ENCODE measurements around the gene DPP6.

Gene DPP6

DNA sequence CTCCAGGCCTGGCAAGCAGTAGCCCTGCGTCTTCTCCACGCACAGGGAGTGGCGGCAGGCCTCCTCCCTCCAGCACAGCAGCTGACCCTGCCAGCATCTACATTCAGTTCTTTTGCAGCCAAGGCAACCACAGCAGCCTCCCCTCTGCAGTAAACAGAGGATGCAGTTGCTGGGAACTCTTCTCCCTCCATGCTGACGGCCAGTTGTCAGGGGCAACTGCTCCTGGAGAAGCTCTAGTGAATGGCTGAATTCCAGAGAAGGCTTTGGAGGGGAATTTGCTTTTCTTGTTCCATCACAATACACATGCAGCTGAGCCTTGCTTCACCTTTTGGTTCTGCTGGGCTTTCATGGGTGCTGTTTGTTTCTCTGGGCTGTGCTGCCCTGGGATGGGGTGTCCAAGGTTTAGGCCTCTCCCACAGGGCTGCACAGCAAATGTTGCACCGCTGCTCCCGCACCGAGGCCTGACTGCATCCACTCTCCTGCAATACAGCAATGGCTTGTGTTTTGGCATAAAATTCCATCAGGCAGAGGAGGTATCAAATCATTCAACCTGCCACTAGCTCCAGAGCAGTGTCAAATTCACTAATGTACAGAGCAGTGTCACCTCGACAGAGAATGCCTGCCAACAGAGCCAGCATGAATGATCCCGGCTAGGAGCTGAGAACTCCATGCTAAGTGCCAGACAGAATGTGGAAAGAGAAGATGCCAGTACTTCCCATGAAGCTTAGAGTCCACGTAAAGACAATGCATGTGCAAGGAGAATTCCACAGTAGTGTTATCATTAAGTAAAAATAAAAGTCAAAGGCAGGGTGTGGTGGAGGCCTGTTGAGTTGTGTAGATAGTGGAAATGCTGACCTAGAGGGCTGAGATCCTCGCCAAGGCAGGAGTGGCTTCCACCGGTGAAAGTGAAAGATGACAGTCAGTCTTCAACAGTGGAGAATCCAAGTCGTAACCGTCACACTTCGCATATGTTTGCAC is 399.6 kb downstream of the DPP6 start:
- DNase-seq (ENCODE audit: low read depth) = no peak

DNA sequence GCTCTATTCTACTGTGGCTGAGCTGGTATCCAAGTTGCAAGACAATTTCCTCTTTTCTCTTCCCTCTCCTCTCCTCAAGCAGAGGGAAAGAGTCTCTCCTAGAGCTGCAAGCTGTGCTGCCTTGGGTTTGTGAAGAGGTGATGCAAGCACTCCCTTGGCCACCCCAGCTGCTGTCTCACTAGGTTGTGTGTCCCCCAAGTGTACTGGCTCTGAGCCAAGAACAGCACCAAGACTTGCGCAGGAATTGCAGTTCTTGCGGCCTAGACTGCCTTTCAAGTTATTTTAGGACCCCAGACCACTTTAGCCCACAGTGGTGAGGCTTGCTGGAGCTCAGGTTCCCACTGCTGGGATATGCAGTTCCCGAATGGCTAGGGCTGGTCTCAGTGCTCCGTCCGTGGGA is 411.6 kb downstream of the DPP6 start:
- no peak for DNase-seq (ENCODE audit: low read depth)

DNA sequence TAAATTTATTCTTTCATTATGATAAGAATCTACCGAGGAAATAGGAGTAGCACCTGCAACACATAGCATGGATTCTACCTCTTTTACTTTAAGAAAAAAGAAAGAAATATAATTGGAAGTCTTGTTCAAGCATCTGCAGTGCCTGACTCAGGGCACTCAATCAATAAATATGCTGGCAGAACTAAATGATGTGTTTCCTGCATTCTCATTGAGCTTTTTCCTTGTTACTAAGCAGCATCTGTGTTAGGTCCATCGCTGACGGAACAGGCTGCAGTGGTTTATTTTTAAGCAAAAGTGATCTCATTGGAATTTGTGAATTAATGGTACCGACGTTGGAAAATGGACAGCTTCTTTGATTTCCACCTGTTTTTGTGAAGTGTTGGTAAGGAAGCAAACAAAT is 417.5 kb downstream of the DPP6 start:
- DNase-seq (ENCODE audit: low read depth) = no peak

DNA sequence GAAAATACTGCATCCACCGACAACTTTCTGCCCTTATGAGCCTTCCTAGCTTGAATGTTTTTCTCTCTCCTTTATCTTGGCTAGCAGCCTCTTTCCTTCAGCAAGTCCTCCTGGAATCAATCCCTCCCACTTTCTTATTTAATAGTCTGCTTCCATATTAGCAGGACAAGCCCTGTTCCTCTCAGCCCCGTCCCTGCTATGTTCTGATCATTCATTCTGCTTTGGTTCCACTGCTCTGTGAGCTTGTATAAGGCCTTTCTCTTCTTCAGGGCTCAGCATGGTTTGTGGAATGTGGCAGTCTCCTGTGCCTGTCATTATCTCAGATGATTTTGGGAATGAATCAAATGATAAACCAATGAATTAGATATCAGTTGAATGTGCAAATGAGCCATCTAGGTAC is 420.1 kb downstream of the DPP6 start:
- no peak for DNase-seq (ENCODE audit: low read depth)

DNA sequence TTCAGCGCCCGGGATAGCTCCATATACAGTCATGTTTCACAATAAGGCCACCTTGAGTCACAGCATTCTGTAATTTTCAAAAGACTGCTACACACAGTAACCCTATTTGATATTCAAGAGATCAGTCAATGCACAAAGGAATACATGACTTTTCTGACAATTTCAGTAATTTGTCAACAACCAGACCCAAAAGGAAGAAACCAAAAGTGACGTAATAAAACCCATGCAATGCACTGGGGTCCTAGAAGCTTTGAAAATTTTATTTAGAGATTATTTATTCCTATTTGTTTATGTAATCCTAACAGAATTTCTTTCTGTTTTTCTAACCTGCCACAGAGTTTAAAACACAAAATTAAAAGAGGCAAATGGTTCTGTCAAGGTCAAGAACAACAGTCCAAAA is 421.2 kb downstream of the DPP6 start:
- DNase-seq (ENCODE audit: low read depth) = no peak

DNA sequence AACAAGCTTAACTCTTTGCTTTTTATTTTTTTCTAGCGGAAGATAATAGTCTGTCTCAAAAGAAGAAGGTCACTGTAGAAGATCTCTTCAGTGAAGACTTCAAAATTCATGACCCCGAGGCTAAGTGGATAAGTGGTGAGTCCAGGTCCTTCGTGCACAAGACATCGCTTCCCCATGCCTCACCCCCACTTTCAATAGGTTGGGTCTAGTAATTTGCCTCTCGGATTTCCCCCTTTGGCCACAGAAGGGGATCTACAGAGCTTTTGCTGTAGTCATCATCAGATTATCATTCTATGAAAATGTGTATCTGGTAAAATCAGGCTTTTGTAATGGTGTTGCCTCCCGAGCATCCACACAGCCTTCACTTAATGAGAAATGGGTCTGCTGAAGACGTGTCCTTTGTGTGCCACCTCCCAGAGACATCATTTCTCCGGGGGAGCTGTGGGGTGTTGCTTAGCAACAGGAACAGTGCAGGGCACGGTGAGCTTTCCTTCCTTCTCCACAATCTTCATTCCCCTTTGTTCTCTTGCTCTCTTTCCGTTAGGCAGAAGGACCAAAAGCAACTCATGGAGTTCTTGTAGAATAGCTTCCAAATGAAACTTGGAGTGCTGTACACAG is 422.8 kb downstream of the DPP6 start:
- DNase-seq (ENCODE audit: low read depth) = no peak

DNA sequence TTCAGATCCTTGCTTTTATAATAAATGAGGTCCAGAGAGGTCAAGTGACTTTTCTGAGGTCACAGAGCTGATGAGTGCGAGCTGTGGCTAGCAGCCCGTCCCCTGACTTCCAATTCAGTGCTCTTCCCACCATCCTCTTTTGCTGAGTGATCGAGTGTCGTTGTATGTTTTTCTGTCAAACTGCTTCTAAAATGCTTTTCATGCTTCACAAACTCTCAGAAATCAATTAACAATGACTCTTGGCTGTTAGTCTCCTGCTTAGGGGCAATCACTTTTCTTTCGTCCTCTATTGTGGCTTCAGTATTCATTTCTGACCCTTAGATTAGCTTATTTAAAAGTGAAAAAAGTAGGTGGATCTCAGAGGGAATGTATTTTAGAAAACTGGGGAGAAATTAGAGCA is 423.7 kb downstream of the DPP6 start:
- no peak for DNase-seq (ENCODE audit: low read depth)

DNA sequence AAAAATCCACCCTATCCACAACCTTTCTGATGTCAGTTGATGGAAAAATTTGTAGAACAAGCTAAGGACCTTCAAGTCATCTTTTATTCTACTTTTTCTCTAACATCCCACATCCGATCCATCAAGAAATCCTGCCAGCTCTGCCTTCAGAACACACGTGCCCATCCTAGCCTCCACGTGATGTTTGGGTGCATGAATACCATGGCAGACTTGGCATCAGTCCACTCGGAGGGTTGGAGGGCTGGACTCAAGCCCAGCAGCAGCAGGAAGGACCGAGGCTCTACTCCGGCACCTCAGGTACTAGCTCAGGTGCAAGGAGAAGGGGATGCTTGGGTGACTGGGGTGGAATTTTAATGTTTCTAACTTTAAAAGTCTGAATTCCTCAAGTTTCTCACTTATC is 428.6 kb downstream of the DPP6 start:
- no peak for DNase-seq (ENCODE audit: low read depth)

DNA sequence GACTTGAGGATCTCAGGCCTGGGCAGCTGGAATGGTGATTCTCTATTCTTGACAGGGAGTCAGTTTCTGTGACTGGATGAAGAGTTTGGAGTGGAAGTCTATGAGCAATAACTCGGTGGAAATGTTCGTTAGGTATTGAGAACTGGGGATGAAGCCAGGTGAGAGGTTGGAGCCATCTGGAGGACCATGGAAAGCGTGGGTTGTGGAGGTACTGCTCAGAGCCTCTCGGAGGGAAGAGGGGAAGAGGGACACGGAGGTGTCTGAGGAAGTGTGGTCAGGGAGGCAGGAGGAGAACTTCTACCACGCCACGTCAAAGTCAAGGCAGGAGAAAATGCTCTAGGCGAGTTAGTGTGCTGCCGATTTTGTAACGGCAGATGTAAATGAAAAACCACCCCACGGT is 430.7 kb downstream of the DPP6 start:
- DNase-seq (ENCODE audit: low read depth) = no peak

DNA sequence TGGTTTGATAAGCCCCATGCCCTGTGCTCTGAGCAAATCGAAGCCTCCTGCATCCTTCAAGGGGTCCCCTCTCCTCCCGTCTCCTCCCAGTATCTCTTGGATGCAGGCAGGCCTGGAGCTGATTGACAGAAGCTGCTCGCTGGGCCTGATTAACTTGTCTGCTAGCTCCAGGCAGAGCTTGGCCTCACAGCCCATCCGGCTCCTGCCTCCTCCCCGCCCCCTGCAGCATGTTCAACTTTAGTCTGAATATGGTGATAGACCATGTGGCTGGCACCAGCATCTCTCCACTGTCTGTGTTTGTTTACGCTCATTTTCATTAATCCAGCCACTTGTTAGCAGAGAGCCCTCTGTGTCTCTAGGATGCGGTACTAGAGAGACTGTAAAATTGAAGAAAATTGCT is 432.2 kb downstream of the DPP6 start:
- DNase-seq (ENCODE audit: low read depth) = no peak

DNA sequence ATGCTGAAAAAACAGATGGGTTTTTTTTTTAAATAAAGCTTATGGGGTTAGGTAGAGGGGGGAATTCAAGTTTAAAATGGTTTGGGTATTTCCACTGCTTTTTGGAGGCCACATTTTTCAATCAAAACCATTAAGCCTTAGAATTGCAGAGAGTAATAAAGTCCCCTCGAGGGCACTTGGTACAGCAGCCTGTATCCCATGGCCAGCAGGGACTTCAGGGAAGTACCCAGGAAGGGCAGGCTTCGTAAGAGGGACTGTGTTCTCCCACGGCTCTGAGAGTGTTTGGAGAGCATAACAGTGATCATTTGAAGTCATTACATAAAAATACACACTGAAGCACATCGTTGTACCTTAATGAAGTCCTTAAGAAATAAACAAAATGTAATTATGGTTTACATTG is 432.7 kb downstream of the DPP6 start:
- no peak for DNase-seq (ENCODE audit: low read depth)

DNA sequence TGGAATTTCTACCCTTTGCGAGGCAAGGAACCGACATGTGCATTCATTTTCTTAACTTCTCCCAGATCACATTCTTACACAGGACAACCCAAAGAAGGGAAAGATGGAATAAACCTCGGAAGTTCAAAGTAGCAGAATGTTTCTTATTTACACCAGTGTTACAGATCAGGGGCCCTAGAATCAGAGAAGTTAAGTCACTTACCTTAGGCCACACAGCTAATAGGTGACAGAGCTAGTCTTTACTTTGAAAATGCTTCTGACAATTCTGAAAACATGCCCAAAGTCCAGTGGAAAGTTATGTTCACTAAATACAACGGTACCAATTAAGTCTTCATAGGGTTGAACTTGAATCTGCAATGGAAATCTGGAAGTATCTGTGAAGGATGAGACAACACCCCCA is 437.7 kb downstream of the DPP6 start:
- no peak for DNase-seq (ENCODE audit: low read depth)

DNA sequence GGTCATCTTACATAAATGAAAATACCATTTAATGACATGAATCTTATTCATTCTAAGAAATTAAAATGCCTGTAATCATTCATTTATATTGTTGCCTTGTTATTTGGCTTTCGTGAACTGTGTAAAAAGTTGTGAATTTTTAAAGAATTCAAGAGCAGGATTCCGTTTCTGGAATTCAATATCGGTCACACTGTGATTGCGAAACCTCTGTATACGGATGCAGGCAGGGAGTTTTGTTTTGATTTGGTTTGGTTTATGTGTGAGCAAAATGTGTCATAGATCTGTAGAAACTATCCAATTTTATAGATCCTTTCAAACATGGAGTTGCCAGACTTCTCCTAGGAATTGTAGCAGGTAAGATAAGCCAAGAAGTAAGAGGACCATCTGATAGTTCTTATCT is 441.4 kb downstream of the DPP6 start:
- DNase-seq (ENCODE audit: low read depth) = no peak

DNA sequence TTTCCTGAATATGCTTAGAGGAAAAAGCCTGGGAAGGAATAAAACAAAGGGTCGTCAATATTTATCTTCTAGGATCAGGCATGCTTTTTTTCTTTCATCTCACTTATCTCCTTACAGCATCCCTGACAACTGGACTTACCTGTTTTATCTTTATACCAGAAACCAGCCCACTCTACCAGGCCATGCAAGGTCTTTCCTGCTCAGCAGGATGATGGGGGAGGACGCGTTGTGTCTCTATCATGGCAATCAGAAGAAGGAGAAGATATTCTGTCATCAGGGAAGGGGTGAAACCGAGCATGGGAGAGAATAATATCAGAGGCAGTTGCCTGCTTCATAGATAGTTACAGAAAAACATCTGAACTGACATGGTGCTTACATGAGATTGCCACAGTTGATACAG is 445.6 kb downstream of the DPP6 start:
- no peak for DNase-seq (ENCODE audit: low read depth)

DNA sequence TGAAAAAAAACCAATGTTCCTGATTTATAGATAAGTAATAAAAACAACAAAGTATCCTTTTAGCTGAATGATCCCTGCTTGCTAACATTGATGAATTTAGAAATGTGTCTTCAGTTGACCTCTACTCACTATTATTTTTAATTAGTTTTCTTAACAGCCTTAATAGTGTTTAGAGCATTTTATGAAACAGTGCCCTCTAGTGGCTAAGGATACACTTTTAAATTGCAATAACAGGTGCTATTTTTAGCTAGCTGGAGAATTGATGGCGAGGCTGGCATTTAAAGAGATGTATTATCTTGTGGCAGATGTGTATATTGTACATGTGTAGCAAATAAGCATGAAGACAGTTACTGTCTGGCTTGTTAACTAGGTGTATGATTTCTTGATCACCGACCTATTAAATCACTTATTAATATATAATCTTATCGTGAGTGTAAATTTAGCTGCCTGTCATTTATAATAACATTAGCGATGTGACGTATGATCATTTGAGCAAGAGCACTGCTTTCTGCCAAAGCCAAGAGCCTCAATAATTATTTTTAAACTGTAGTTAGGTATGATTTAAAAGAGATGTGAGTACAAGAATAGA is 451.9 kb downstream of the DPP6 start:
- peak; percentile 34 for DNase-seq (ENCODE audit: low read depth)

DNA sequence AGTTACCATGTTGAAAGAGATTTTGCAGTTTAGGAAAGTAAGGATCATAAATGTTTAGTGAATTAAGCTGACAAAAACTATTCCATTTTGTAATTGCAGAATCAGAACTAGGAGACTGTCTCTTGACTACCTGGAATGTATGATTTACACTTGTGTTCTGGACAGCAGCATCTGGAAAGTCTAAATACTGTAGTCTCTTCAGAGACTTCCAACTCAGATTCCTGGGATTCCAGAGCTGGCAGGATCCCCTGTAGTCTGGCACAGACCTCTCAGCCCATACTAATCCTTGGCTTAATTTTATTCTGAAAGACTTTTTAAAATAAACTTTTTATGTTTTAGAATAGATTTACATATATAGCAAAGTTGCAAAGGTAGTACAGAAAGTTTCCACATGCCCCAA is 452.7 kb downstream of the DPP6 start:
- DNase-seq (ENCODE audit: low read depth) = no peak

DNA sequence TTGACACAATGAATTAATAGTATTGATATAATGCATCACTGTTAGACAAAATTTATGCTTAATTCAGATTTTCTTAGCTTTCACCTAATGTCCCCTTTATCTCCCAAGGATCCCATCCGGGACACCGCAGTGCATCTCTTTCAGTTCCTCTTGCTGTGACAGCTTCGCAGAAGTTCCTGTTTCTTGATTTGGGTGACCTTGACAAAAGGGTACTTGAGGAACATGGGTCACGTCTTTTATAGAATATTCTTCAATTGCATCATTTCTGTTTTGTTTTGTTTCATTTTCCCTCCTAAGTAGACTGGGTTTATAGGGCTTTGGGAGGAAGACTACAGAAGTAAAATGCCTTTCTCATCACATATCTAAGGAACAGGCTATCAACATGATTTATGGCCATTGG is 453.2 kb downstream of the DPP6 start:
- DNase-seq (ENCODE audit: low read depth) = no peak

DNA sequence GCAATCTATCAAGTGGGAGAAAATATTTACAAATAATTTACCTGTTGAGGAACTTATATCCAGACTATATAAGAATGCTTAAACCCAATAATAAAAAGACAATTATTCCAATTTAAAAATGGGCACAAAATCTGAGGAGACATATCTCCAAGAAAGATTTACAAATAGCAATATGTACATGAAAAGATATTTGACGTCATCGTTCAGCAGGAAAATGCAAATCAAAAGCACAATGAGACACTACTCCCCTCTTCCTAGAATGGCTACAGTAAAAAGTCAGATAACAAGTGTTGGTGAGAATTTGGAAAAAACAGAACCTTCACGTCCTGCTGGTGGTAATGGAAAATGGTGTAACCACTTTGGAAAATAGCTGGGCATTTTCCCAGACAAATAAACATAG is 457.0 kb downstream of the DPP6 start:
- no peak for DNase-seq (ENCODE audit: low read depth)

DNA sequence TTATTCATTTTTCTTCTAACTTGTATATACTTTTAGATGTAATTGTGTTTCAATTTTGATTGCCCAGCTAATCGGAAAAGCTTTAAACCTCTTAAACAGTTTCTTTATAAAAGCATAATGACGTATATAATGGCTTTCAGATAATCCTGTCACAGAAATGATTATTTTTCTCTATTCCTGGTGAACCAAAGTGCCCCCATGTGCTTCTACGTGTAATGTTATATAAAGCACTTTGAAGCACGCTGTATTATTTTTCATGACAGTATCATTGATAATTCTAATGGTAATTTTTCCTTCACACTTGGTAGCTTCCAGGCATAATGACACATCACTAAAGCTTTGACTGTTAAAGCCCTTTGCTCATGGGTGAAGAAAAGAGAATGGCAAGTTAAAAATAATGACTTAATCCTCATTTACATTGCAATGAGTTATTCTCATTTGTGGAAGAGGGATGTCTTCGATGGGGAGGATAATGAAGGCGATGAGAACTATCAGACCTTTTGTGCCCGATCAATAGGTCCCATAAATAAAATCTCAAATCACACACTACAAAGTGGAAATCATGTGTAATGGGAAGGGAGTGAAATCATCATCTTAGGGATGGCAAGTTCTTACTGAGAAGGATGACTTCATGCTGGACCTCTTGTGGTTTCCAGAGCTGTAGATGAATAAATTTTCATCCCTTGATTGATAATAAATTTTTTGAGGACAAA is 460.1 kb downstream of the DPP6 start:
- DNase-seq (ENCODE audit: low read depth) = no peak

DNA sequence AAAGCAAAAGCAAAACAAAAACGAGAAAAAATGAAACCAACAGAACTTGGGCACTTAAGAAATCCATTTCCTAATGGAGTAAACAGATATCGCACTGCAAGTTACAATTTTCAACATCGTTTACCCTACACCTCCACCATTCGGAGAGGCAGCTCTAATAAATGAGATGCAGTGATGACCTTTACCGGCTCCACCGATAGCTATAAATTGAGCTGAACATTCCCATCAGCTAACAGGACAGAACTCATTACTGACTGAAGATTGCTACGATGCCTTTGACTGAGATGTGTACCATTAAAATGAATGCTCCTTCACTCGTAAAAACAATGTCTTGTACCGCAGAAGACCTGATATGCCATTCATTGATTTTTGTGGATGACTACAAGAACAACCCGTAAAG is 465.6 kb downstream of the DPP6 start:
- DNase-seq (ENCODE audit: low read depth) = no peak

DNA sequence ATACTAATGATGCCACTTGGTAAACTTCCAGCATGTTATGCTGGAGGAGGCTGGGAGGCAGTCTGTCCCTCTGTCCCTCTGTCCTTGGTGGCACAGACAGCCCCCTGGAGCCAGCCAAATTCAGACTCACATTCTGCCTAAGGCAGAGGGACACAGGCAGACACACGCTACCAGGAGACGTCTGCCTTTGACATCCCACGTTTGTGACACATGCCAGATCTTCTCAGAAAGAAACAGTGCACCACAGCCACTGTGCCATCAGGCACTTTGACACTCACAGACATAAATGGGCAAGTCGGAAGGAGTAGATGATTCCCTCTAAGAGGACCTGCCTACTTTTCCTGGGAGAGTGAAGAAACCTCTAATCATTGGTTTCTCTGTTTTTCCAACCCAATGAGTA is 467.0 kb downstream of the DPP6 start:
- no peak for DNase-seq (ENCODE audit: low read depth)

DNA sequence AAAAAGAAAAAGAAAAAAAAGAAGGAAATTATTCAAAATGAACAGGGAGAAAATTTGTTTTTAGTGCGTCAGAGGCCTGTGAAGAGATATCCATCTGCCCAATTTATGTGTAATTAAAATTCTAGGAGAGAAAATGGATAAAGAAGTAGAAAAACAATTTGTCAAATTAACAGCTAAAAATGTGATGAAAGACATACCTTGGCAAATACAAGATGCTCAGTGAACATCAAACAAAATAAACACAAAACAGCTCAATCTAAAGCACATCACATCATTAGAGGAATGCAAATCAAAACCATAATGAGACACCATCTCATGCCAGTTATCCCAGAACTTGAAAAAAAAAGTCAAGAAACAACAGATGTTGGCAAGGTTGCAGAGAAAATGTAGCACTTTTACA is 477.9 kb downstream of the DPP6 start:
- DNase-seq (ENCODE audit: low read depth) = no peak

DNA sequence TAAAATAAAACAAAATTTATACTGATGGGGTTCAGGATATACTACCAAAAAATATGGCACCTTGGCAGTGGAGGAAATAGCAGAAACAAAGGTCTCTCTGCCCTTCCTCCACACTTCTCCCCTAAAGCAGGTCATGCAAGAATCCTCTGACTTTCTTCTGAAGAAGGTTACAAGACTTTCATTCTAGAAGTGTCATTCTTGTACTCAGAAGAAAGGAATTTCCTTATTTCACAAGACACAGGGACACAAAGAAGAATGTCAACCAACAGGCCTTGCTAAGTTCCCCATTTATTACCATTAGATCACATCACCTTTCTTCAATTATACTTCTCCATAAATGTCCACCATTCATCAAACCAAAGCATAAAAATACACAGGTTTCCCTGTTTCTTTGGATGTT is 480.6 kb downstream of the DPP6 start:
- no peak for DNase-seq (ENCODE audit: low read depth)

All from iris pigment epithelial cell (primary cell).